SU-DHL-6 (cell line): Measurements from ENCODE around the gene MRPS2.

Experiments
- H2AFZ ChIP-seq: fragments of 200-600 bp; sonication (generic); 2 replicates; pipeline ENCODE4 v1.6.1; 2014; ENCODE audit warnings: low read depth, mild to moderate bottlenecking, moderate library complexity, mixed read lengths, antibody characterized with exemption, low read length; ENCODE audit not compliant: severe bottlenecking
- H3F3A ChIP-seq: fragments of 200-600 bp; shearing (Covaris generic); 2 replicates; pipeline ENCODE4 v1.6.0; 2016; ENCODE audit warnings: antibody characterized with exemption, mild to moderate bottlenecking; ENCODE audit not compliant: insufficient read depth
- H3K27ac ChIP-seq: fragments of 200-600 bp; sonication (generic); 2 replicates; pipeline ENCODE4 v1.5.1; 2016; ENCODE audit warnings: low read depth, mild to moderate bottlenecking, low read length, moderate library complexity, mixed read lengths
- H3K27me3 ChIP-seq: fragments of 200-600 bp; sonication (generic), shearing (Covaris generic); 2 replicates; pipeline ENCODE4 v1.6.0; 2014; ENCODE audit warnings: mild to moderate bottlenecking, low read length
- H3K36me3 ChIP-seq: fragments of 200-600 bp; sonication (generic); 2 replicates; pipeline ENCODE4 v1.6.1; 2014; ENCODE audit warnings: mild to moderate bottlenecking, low read length, mixed read lengths
- H3K4me2 ChIP-seq: fragments of 300-600, 200-600 bp; shearing (Covaris generic), sonication (generic); 2 replicates; pipeline ENCODE4 v1.6.0; 2014; ENCODE audit warnings: low read length, low read depth, mild to moderate bottlenecking; ENCODE audit not compliant: poor library complexity, severe bottlenecking
- H3K4me3 ChIP-seq: fragments of 200-600 bp; sonication (generic); 2 replicates; pipeline ENCODE4 v1.5.1; 2014; ENCODE audit warnings: antibody characterized with exemption, low read length, mild to moderate bottlenecking, mixed read lengths; ENCODE audit not compliant: insufficient read depth, poor library complexity, severe bottlenecking
- H3K79me2 ChIP-seq: fragments of 200-600 bp; sonication (generic); 2 replicates; pipeline ENCODE4 v1.6.1; 2014; ENCODE audit warnings: mild to moderate bottlenecking, low read length, moderate library complexity; ENCODE audit not compliant: insufficient read depth
- H3K9ac ChIP-seq: fragments of 200-600 bp; sonication (generic); 2 replicates; pipeline ENCODE4 v1.7.0; 2014; ENCODE audit warnings: mild to moderate bottlenecking, low read length
- H3K9me2 ChIP-seq: fragments of 200-600 bp; sonication (generic); replicated peaks from 2 replicates; pipeline ENCODE4 v1.6.1; 2014; ENCODE audit warnings: low read length; ENCODE audit not compliant: insufficient read depth
- H3K9me3 ChIP-seq: fragments of 200-600 bp; sonication (generic); 2 replicates; pipeline ENCODE4 v1.6.1; 2014; ENCODE audit warnings: low read length, mixed read lengths; ENCODE audit not compliant: insufficient read depth
- H4K20me1 ChIP-seq: fragments of 200-600 bp; sonication (generic); 2 replicates; pipeline ENCODE4 v1.6.1; 2014; ENCODE audit warnings: low read depth, mild to moderate bottlenecking, antibody characterized with exemption, low read length, moderate library complexity, mixed read lengths
- EZH2phosphoT487 ChIP-seq: fragments of 200-600 bp; sonication (generic), shearing (Covaris generic); conservative IDR thresholded peaks from 2 replicates; pipeline ENCODE4 v1.6.1; 2018; ENCODE audit warnings: mild to moderate bottlenecking, antibody characterized with exemption, low read length, moderate library complexity, mixed read lengths
- TF ChIP-seq, protein P1 (sequence below): fragments of 200-600 bp; sonication (generic); IDR thresholded peaks from one replicate; pipeline ENCODE4 v1.5.1; 2017; ENCODE audit warnings: antibody characterized with exemption, mild to moderate bottlenecking, low read length, moderate library complexity; ENCODE audit not compliant: insufficient read depth, poor library complexity, severe bottlenecking

MRPS2 gene

DNA sequence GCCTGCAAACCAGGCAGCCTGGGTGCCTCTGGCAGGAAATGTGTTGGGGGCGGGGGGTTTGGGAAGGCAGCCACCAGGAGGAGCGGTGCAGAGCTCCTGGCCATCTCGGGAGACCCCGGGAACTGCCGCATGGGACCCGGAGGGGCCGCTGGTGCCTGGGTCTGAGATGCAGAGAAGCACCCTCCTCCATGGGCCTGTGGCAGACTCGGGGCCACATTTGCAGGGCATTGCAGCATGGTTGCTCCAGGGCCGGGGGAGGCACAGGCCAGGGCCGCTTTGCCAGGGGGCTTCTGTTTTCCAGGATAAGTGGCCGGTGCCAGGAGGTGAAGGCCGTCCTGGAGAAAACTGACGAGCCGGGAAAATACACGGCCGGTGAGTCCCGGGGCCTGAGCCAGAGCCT lies 22.4 kb downstream of the MRPS2 start:
- Histone ChIP-seq H3K9ac (no peak overlapping the region), H3K27ac (no peak overlapping the region)

GRCh38 chr9:135523521-135524129 lies 23.1 kb downstream of the MRPS2 start:
- no peaks in the 10 kb centered on the region; the same call in 1 of the 2 replicates for H3K27me3 ChIP-seq
- H3K4me3 ChIP-seq: no peak overlapping the region
- H3K79me2 ChIP-seq: no peaks in the 10 kb centered on the region
- no peaks in the 10 kb centered on the region for H3K36me3 ChIP-seq
- H3F3A ChIP-seq: no peaks in the 10 kb centered on the region
- no peak overlapping the region for H2AFZ ChIP-seq
- H4K20me1 ChIP-seq: no peaks in the 10 kb centered on the region
- no peak overlapping the region for H3K9ac ChIP-seq
- no peaks in the 10 kb centered on the region for H3K9me3 ChIP-seq
- no peak overlapping the region for H3K4me2 ChIP-seq
- no peaks in the 10 kb centered on the region for H3K9me2 ChIP-seq
- TF ChIP-seq, protein P1, sequence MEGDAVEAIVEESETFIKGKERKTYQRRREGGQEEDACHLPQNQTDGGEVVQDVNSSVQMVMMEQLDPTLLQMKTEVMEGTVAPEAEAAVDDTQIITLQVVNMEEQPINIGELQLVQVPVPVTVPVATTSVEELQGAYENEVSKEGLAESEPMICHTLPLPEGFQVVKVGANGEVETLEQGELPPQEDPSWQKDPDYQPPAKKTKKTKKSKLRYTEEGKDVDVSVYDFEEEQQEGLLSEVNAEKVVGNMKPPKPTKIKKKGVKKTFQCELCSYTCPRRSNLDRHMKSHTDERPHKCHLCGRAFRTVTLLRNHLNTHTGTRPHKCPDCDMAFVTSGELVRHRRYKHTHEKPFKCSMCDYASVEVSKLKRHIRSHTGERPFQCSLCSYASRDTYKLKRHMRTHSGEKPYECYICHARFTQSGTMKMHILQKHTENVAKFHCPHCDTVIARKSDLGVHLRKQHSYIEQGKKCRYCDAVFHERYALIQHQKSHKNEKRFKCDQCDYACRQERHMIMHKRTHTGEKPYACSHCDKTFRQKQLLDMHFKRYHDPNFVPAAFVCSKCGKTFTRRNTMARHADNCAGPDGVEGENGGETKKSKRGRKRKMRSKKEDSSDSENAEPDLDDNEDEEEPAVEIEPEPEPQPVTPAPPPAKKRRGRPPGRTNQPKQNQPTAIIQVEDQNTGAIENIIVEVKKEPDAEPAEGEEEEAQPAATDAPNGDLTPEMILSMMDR: no peak
- TF ChIP-seq EZH2phosphoT487: no peak
- H3K27ac ChIP-seq: no peak overlapping the region

More for the DNA sequence above, 22.4 kb downstream of the MRPS2 start:
- H3K4me3 ChIP-seq: no peak overlapping the region
- no peaks in the 10 kb centered on the region for H4K20me1 ChIP-seq
- H3K4me2 ChIP-seq: no peak overlapping the region
- H3K9me3 ChIP-seq: no peaks in the 10 kb centered on the region
- no peaks in the 10 kb centered on the region for H3K79me2 ChIP-seq
- H3K27me3 ChIP-seq: no peaks in the 10 kb centered on the region
- no peaks in the 10 kb centered on the region for H3F3A ChIP-seq
- no peaks in the 10 kb centered on the region for H3K36me3 ChIP-seq
- H3K9me2 ChIP-seq: no peaks in the 10 kb centered on the region
- no peak overlapping the region for H2AFZ ChIP-seq
- TF ChIP-seq, protein P1: no peak

DNA sequence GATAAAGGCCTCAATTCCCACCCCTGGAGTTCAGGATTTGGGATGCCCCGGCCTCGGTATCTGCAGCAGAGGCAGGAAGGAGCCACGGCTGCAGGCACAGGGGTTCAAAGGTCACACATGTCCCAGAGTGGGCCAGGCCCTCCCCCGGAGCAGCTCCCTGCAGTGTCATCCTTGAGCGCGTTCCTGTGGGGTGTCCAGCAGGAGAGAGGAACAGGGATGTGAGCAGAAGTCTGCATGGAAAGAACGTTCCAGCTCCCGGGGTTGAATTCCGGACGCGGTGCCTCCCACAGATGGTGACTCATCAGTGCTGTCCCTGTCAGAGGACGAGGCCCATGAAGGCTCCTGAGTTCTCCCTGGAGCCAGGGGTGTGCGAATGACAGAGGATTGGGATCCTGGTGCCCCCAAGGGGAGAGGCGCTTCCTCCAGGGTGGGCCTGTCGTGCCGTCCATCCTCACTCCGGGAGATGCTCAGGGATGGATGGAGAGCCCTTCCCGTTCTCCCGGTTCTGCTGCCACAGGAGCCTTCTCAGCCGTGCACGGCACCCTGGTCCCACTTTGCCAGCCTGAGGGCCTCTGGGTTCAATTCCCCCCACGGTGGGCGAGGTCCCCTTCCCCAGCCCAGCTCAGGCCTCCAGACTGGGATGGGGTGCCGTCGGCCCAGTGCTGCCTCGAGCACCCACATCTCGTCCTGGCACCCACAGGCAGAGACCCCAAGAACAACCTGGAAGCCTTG lies 23.8 kb downstream of the MRPS2 start:
- H2AFZ ChIP-seq: no peak overlapping the region
- TF ChIP-seq, protein P1: no peak
- no peak for TF ChIP-seq EZH2phosphoT487
- H4K20me1 ChIP-seq: no peaks in the 10 kb centered on the region

More for the DNA sequence above, 23.8 kb downstream of the MRPS2 start:
- Histone ChIP-seq H3K9me2 (no peaks in the 10 kb centered on the region), H3F3A (no peaks in the 10 kb centered on the region), H3K4me2 (no peak overlapping the region), H3K79me2 (no peaks in the 10 kb centered on the region), H3K4me3 (no peak overlapping the region), H3K36me3 (no peaks in the 10 kb centered on the region), H3K27ac (no peak overlapping the region), H3K9me3 (no peaks in the 10 kb centered on the region), H3K27me3 (no peaks in the 10 kb centered on the region; the same call in 1 of the 2 replicates), H3K9ac (no peak overlapping the region)
